ENCODE results near the gene SH3BGR.
"Not testable (repeated sequence)": the region's sequence is repeated elsewhere in the genome, so short reads cannot be mapped to it uniquely, and the experiment has no call there.

SH3BGR gene

DNA sequence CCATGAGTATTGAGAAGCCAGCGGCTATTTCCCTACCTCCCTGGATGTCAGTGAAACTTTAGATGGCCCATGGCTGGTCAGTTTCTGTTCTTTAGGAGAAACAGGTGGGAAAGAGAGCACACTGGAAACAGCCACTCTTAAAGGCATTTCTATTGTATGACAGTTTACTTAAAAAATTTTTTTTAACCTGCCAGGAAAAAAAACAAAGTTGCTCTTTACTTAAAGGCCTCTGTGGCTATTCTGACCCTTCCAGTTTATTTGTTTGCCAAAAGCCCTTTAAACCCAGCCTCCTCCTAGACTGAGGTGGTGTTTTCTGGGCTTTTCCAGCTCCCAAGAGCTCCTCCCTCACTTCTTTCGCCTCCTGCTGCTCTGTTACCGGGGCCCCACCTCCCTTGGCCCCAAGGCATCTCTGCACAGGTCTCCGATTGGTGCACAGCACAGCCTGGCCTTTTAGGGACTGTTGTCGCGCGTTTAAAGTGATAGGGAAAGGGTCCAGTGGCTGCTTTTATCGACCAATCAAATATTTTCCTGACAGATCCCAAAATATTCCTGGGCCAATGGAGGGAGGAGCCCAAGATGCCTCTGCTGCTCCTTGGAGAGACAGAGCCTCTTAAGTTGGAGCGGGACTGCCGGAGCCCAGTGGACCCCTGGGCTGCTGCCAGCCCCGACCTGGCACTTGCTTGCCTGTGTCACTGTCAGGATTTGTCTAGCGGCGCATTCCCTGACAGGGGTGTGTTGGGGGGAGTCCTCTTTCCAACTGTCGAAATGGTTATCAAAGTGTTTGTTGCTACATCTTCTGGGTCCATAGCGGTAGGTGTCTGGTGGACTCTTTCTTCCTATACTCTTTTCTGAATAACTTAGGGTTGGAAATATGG is at the start of gene SH3BGR:
TSS of gene SH3BGR (plus strand) at position 639 of the 875 bp plus-strand sequence. CDS start at position 766, 127 bp downstream.
- DNase-seq = peak in 37 of 42 donors; percentile 9 to 70 (median 48)
- intact Hi-C loops (cut with DNase I) = no loop called here

DNA sequence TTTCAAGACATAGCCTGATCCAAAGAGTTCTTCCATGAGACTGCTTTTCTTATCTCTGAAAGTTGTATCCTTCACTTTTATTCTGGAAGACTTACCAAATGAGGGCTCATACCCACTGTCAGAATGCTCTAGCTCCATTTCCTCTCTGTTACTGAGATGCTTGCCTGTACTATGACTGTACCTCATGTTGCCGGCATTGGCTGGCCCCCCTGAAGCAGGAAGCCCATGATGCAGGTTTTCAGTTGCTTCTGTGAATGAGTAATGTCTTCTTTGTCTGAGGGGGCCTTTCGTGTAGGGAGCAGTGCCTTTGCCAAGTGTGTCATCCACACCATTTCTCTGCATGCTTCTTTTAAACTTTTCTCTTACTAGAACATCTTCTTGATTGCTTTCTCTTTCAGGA is 45.7 kb upstream of the SH3BGR start:
- no peak for DNase-seq
- intact Hi-C loops (cut with DNase I) = no loop called here

GRCh38 chr21:39419204-39419603 is 32.6 kb upstream of the SH3BGR start:
- intact Hi-C loops (cut with DNase I); DNase-seq: not testable (repeated sequence)

DNA sequence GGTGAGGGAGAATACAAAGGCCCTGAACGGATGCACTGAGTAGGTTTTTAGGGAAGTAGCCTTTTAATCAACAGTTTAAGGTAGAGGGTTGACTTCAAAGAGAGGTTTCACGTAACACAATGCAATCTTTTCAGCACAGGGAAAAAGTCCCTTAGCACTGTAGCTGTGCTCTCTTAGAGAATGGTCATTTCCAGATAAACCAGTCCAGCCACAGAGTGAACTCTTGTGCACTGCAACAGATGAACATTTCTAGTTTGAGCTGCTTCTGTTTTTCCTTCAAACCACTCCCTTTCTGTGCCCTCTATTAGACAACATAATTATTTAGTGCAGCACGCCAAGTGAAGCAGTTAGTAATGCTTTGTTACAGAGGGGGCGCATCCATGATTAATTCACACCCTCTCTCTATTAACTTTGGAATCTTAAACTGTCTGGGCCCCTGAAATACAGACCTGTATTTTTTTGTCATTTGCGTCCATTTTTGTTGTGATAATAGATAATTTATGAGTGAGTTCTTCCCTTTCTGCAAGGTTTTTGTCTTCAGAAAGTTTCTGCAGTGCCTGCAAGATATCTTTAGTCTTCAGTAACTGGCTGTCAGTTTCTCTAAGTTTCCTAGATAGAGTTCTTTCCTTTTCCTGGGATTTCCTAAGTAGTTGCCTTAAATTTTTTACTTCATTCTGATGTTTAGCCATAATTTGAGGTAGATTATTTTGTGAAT is 29.1 kb upstream of the SH3BGR start:
- DNase-seq = no peak
- intact Hi-C loops (cut with DNase I) = no loop called here

DNA sequence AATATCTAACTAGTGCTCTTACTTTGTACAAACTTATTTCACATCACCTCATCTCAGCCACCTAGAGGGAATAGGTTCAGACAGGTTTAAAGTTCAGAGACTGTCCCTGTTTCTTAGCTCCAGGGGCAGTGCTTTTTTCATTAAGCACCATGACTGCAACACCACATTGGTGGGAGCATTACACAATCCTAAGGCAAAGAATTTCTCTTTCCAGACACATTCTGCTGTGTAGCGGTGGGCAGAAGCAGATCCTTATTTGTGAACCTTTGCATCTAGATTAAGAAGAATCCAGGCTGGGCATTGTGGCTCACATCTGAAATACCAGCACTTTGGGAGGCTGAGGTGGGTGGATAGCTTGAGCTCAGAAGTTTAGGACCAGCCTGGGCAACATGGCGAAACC is 22.3 kb upstream of the SH3BGR start:
- intact Hi-C loops (cut with DNase I) = no loop called here
- DNase-seq = no peak

GRCh38 chr21:39430016-39430415 is 21.8 kb upstream of the SH3BGR start:
- DNase-seq = no peak
- intact Hi-C loops (cut with DNase I) = no loop called here

DNA sequence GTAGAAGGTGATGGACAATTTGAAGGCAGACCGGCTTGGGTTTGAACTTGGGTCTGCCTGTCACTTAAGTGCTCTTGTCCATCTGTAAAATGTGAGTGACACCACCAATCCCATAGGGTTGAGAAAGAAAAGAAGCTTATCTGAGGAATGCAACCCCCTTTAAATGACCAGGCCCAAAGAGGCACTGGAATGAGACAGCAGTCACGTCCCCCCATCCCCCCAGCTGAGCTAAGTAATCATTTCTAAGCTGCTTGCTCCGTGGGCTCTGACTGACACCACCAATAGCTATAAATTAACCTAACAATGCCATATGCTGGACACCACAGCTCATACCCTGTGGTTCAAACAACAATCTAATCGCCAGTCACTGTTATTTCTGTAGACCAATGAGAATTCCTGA is 21.3 kb upstream of the SH3BGR start:
- DNase-seq = no peak
- intact Hi-C loops (cut with DNase I) = no loop called here

GRCh38 chr21:39430954-39431353 is 20.8 kb upstream of the SH3BGR start:
- DNase-seq = no peak
- intact Hi-C loops (cut with DNase I) = no loop called here

DNA sequence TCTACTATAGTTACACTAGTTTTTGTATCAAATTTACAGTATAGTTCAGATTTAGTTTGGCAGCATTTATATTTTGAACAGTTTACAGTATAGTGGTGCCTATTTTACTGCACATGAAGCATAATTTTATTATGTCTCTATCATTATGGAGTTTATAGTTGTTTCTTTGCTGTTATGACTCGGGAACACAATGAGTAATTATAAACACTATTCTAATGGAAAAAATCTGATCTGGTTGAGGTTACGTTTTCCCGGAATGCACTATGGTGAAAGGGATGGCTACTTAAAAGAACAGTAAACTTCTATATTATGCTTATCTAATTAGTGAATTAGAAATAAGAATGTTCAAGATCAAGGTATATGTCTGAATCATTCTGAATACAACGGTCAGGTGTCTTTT is 16.8 kb upstream of the SH3BGR start:
- intact Hi-C loops (cut with DNase I) = no loop called here

GRCh38 chr21:39439232-39439631 is 12.5 kb upstream of the SH3BGR start:
- intact Hi-C loops (cut with DNase I) = no loop called here
- no peak for DNase-seq

More for the DNA sequence above, 16.8 kb upstream of the SH3BGR start:
- no peak for DNase-seq

GRCh38 chr21:39441502-39442475 is 10.0 kb upstream of the SH3BGR start:
- peak in 27 of 42 donors; percentile 19 to 72 (median 50) for DNase-seq
- intact Hi-C loops (cut with DNase I) = no loop called here

- peak in 31 of 42 donors; percentile 15 to 72 (median 48) for DNase-seq
- intact Hi-C loops (cut with DNase I) = loop anchor here (2.0 to 5.0 kb wide), 2 partner anchors 58 to 68 kb away; no protein-coding TSS in a partner anchor
These were observed 7.2 kb upstream of the SH3BGR start for GRCh38 chr21:39444421-39445180.

DNA sequence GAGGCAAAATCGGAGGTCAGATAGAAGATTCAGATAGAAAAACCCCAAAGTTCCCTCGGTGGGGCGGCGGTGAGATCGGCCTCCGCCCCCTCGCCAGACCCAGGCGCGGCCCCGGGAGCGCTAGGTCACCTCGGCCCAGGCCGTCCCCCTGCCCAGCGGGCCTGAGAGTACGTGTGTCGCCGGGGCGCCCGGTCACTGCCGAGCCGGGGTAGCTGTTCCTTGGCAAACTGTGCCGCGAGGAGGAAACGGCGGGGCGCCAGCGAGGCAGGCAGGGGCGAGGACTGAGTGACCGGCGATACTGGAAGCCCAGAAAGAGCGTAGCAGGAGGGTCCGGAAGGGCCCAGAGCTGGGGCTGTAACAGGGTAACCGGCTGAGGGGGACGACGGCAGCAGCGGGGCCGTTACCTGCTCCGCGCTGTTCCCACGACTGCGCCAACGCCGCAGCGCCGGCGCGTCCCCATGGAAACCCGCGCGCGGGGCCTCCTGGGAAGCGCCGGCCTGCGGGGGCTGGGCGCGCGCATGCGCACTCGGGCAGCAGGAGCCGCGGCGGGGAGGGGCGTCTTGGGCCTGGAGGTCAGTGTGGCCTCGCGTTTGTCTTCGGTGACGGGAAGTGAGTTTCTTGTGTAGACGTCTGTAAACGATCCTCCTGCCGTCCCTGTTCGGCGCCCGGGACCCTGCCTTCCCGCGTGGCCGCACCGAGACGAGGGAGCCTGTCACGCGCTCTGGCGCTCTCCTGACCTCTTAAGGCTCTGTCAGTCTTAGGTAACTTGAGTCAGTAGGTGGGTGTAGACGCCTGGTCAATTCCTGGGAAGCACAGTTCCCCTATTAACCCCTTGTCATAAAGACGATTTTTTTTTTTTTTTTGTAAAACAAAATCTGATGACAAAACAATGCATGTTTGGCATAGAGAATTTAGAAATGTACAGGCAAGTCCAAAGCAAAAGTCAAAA is 6.2 kb upstream of the SH3BGR start, which contains the start of gene LCA5L:
TSS of gene LCA5L (minus strand) at position 458 of the 949 bp plus-strand sequence. CDS start 17,285 bp downstream, outside the sequence.
- intact Hi-C loops (cut with DNase I) = loop anchor here (2.0 to 5.0 kb wide), 2 partner anchors 59 to 67 kb away; no protein-coding TSS in a partner anchor
- peak; percentile 62 to 94 (median 86) for DNase-seq

- no peak for DNase-seq
- intact Hi-C loops (cut with DNase I) = loop anchor here (5.0 kb wide), 1 partner anchor 65 kb away; no protein-coding TSS in a partner anchor
These were observed 4.5 kb upstream of the SH3BGR start for GRCh38 chr21:39447264-39447663.

- intact Hi-C loops (cut with DNase I) = no loop called here
- DNase-seq = peak in 18 of 42 donors; percentile 15 to 69 (median 36)
These were observed 618 bp downstream of the SH3BGR start for GRCh38 chr21:39452207-39452969.

DNA sequence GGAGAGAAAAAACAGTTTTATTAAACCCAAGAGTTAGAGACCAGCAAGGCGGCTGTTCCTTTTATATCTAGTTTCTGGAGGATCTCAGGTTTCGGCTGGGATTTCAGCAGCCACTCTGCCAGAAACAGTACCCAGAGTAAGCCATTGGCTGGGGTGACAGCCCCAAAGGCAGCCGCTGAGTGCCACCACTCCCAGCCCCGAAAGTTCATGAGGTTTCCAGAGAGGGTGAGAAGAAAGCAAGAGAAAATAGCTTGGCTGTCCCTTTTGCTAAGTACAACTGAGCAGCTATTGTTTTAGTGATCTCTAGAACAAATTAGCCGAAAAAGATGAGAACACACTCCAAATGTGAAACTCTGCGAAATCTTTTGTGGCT is 1.2 kb downstream of the SH3BGR start:
- intact Hi-C loops (cut with DNase I) = no loop called here
- DNase-seq = peak in 25 of 42 donors; percentile 9 to 73 (median 43)

All from head of caudate nucleus (tissue), 42 donors.